CD4-positive, alpha-beta T cell treated with Interleukin-17A for 1 hour (primary cell): Measurements from ENCODE around the gene SPTB.
A peak's percentile ranks its signal among the peaks of the same experiment; 100 is the strongest.

ENCODE experiments used
- DNase-seq: peaks from one replicate; pipeline ENCODE4 v3.0.0-alpha.2; 2020

Gene SPTB

GRCh38 chr14:64723691-64724577, 155.8 kb downstream of the SPTB start:
- peak; percentile 49 for DNase-seq

GRCh38 chr14:64722842-64723447, 156.8 kb downstream of the SPTB start:
- peak; percentile 61 for DNase-seq

DNA sequence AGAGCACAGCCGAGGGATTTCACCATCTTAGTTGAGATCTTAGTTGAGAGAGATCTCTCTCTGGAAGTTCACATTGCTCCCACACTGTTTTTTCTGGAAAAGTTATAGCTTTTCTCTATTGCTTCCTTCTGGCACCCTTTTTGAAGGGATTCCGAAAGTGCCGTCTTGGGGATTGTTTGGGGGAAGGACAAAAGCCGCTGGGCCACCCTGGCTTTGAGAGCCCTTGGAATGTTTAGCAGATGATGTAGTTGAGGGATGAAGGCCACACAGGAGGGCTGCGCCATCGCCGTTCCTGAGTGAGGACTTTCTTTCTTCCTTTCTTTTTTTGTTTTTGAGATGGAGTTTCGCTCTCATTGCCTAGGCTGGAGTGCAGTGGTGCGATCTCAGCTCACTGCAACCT, 157.8 kb downstream of the SPTB start:
- DNase-seq: no peak

- DNase-seq: no peak
Observed at GRCh38 chr14:64721391-64721791, 158.3 kb downstream of the SPTB start.

GRCh38 chr14:64720131-64720576, 159.6 kb downstream of the SPTB start:
- DNase-seq: no peak

DNA sequence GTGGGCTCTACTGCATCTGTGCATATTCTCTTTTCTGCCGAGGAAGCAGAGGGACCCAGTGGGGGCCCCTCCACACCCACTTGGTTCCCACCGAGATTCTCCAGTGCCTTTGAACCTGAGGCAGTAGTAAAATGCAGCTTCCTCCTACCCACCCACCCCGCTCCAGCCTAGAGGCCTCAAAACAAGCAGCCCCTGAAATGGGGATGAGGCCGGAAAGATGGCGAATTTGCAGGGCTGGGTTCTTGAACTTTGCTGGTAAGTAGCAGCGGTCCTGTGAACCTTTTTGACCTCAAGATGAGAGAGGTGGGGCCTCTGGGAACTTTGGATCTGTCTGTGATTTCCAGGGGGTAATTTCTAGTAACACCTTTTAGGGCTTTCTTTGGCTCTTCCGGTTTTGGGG, 160.1 kb downstream of the SPTB start:
- DNase-seq: no peak

GRCh38 chr14:64718762-64719161, 160.9 kb downstream of the SPTB start:
- DNase-seq: no peak

DNA sequence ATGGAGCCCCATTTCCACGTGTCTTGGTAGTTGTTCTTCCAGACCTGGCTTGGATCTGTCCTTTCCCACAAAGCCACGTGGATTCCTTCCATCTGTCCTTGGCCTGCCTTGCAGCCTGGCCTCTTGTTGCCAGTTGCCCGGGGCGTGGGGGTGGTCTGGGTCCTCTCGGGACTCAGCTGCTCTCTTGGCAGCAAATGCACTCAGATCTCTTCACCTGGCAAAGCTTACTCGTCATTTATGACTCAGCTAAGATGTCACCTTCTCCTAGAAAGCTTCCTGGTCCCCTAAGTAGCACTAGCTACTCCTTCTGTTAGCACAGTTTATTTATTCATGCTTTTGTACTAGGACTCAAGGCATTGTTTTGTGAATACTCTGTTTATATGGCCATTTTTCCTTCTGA, 161.8 kb downstream of the SPTB start:
- DNase-seq: no peak

DNA sequence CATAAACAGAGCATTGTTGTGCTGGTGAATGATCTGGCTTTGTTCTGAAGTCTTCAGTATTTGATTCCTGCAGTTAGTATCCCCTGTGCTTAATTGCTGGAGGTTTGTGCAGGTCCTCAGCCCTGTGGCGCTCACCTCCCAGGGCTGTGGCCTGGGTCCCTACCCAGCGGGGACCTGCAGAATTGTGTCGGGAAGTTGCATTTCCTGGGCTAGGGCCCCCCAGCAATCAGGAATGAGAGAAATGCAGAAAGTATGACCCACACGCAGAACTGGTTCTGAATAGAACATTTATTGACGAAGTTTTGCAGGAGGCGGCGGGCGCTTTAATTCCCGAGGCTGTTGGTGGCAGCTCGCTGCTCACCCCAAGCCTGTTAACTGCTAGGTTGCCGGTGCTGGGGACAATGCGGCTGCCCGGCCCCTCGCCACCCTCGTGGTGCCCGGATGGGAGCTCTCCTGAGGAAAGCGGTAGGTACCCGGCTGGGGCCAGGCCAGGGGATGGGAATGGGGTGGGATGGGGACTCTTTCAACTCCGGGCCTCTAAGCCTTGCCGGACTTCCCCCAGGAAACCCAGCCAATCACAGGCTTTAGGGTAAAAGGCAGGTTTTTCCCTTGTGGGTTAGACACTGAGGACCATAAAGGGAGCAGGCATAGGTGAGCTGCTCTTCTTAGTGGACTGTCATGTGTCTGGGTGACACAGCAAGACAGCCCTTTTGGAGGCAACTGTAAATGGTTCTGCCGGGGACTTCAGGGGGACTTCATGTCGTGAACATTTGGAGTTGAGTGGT, 163.9 kb downstream of the SPTB start:
- no peak for DNase-seq

DNA sequence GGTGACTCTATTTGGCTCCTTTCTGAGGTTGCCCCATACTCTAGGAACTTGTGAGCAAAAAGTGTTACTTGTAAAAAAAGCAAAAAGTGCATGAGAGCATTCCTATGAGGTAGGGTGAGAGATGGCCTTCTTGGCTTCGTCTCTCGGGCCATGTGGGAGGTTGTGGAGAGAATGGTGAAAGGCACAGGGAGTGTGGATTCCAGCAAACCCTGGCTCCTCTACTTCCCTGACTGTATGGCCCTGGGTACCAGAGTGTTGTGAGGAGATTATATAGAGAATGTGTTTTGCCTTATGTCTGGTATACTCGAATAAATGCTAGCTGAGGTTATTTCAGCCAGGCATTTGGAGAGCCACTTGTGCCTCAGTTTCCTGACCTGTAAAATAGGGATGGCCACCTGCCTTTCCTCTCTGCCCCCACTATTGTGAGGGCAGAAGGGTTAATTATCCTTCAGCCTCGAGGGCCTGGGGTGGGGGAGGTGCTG, 164.5 kb downstream of the SPTB start:
- DNase-seq: no peak

DNA sequence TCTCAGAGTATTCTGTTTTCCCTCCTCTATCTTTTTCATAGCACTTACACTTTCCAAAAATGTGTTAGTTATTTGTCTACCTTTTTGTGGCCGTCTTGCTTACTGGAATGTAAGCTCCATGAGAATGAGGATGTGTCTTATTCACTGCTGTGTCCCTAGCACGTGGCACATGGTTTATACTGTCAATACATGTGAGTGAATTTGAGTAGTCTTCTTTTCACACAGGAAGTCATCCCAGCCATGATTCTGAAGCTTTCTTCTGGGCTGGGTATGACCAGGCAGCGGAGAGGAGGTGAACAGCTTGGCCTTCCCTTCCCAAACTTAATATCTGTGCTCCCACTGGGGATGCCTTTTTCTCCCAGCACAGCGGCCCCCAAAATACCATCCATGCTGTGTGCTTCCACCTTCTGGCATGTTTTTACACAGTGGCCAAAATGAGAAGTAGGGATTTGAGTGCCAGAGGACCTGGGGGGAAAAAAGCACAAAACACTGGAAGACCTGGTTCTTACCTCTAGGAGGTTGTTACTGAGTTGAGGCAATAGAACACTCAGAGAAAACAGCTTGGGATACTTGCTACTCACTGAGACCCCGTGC, 165.2 kb downstream of the SPTB start:
- DNase-seq: no peak

- DNase-seq: no peak
Observed at GRCh38 chr14:64713677-64714076, 166.0 kb downstream of the SPTB start.

DNA sequence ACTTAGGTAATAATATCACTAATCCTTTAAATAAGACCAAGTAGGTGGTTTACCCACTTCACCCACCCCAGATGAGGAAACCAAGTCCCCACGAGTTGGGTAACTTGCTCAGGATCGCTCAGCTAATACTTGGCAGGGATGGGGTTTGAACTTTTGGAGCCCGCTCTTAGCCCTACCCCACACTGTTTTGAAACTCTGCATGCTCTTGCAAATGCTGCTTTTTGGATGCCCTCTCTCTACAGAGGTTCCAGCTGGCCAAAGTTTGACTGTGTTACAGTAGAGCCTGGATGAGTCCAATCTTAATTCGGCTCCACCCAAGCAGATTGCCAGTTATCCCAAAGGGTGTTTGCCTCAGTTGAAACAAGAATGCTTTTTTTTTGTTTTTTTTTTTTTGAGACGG, 168.7 kb downstream of the SPTB start:
- DNase-seq: no peak

- DNase-seq: no peak
Observed at GRCh38 chr14:64709126-64709525, 170.6 kb downstream of the SPTB start.

GRCh38 chr14:64708148-64709004, 171.3 kb downstream of the SPTB start:
- DNase-seq: peak; percentile 66

DNA sequence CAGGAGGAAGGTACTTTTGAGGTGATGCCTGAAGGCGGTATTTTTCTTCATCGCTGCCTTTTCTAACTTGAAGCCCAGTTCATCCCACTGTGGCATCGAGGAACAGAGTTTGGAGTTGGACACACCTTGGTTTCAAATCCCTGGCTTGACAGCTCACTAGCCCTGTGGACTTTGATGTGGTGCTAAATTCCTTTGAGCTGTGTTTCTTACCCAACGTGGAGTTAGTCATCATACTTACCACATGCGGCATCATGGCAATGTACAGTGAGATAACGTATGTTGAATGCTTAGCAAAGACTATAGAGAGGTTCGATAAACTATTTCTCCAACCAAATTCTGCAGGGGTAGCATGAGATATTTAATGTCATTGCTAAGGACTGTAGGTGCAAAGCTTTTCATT, 172.0 kb downstream of the SPTB start:
- peak; percentile 45 for DNase-seq

DNA sequence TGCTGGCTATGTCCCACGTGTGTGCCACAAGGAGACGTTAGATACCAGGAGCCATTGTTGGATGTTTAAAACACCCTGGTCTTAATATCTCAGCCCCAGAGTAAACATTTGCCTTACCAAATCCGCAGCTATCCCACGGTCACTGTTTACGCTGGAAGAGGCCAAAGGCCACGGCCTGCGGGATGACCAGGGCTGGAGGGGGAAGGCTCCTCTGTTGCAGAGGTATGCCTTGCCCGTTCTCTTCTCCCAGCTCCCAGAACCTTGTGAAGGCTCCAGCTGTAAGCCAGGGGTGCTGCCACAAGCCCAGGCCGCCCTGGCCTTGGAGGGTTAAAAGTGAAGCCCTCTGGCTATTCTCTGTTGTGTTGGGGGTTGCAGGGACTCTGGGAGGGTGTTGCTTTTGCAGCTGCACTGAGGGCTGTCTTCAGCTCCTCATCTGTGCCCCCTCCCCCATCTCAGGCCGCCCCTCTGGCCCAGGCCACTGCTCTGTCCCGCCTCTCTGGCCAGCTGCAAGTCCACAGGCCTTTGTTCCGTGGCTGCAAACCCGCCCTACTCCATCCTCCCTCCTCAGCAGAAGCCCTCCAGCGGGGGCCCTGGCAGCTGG, 173.0 kb downstream of the SPTB start:
- DNase-seq: no peak

DNA sequence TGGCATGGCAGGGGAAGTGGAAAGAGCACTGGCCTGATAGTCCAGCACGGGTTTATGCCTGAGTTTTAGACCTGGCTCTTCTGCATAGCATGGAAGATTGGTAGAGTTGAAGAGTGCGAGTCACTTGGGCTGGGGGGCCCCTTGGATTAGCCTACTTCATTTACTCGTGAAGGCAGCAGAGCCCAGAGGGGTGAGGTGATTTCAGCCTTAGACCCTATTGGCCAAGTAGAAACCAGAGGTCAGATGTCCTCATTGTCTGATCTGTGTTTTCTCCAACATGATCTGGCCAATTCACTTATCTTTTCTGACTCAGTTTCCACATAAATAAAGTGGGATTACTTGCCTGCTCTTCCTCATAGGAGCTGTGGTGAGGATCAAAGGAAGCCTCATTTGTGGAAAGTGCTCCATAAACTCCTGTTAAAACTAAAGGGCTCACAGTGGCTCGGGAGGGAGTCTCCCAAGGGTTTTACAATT, 173.6 kb downstream of the SPTB start:
- DNase-seq: no peak

DNA sequence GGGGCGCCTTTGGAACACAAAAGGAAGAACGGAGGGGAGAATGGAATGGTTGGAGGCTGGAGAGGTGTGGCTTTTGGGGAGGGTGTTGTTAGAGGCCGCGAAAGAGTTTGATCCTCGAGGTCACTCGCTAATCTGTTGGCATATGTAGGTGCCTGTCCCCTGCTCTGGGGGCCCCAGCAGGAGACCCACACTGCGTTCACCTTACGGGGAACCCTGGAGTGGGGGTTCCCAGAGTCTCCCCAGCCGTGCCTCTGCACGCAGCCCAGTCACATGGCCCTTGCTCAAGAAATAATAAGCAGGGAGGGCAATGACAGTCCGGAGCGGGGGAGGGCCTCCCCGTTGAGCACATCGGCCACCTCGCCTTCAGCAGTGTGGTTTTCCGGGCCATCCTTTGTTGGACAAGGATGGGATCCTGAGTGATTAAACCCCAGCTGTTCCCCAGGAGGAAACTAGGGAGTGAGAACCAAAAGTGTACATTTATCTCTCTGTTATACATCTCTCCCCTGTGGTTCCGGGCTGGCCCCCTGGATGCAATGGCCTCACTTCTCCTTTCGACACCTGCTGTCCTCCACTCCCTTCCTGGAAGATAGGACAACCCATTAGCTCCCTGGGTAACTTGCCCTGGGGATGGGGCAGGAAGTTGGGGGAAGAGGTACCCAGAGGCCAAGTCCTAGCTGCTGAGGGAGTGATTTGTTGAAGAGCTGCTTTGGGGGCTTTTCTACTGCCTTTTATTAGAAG, 174.2 kb downstream of the SPTB start:
- peak; percentile 40 for DNase-seq

GRCh38 chr14:64704743-64705380, 174.8 kb downstream of the SPTB start:
- peak; percentile 13 for DNase-seq
